Activated CD4-positive, alpha-beta T cell treated with anti-CD3 and anti-CD28 coated beads, Interleukin-2, Interleukin-6, amounts not matched to agents 100 ng/mL and 50 ng/mL, durations not matched to agents 16 hours and 8 hours (primary cell): ENCODE measurements around the gene TSSK2.
A peak's percentile ranks its signal among the peaks of the same experiment; 100 is the strongest.
"Not testable (repeated sequence)": the region's sequence is repeated elsewhere in the genome, so short reads cannot be mapped to it uniquely, and the experiment has no call there.

Experiments used
- DNase-seq: peaks from one replicate; pipeline ENCODE4 v3.0.0-alpha.2; 2020

Gene TSSK2

DNA sequence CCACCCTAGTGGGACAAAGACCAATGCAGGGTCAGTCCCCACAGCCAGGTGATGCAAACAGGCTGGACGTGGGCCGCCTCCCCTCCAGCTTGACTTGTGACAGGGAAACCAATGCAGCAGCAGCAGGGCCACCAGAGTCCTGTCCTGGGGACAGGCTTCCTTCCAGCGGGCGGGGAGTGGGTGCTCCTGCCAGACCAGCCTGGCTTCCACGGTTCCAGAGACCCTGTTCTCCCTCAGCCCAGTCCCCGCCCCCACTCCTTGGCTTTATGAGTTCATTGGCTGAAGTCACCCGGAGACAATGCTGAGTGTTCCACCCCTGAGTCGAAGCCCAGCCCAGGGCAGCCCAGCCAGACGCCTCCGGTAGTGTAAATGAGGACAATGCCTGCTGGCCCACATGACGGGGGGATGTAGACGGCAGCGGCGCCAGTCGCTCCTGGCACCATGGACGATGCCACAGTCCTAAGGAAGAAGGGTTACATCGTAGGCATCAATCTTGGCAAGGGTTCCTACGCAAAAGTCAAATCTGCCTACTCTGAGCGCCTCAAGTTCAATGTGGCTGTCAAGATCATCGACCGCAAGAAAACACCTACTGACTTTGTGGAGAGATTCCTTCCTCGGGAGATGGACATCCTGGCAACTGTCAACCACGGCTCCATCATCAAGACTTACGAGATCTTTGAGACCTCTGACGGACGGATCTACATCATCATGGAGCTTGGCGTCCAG is at the start of gene TSSK2:
Gene TSSK2, plus strand, starts transcription at position 350 of the 726 bp plus-strand sequence. Its CDS starts 92 bp downstream, at position 442.
- DNase-seq = no peak

DNA sequence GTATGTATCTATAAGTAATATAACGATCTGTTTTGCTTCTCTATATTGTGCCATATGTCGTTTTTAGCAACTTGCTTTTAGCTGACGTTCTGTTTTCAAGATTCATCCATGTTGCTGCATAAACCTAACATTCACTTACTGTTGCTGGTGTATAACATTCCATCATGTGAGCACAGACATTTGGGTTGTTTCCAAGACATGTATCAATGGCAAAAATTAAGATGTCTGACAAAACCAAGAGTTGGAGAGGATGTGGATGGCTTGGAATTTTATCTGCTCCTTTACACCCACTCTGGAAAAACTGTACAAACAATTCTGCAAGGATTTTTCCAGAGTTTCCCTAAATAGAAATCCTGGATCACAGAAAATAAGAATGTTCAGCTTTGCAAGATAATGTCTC is 49.8 kb upstream of the TSSK2 start:
- DNase-seq = no peak

DNA sequence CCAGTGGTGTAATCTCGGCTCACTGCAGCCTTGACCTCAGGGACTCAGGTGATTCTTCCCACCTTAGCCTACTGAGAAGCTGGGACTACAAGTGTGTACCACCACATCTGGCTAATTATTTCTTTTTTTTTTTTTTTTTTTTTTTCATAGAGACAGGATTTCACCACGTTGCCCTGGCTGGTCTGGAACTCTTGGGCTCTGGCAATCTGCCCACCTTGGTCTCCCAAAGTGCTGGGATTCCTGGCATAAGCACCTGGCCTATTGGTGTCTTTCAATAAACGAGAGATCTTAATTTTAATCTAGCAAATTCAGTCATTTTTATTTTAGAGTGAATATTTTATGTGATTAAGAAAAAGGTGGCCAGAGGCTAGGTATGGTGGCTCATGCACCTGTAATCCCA is 49.0 kb upstream of the TSSK2 start:
- no peak for DNase-seq

DNA sequence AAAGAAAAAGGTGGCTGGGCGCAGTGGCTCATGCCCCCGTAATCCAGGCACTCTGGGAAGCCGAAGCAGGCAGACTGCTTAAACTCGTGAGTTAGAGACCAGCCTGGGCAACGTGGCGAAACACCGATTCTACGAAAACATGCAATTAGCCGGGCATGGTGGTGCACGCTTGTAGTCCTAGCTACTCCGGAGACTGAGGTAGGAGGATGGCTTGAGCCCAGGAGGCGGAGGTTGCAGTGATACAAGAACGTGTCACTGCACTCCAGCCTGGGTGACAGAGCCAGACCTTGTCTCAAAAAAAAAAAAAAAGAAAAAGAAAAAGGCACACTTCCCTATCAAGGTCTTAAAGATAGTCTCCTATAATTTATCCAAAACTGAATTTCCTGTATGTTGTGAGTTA is 48.3 kb upstream of the TSSK2 start:
- DNase-seq = no peak

DNA sequence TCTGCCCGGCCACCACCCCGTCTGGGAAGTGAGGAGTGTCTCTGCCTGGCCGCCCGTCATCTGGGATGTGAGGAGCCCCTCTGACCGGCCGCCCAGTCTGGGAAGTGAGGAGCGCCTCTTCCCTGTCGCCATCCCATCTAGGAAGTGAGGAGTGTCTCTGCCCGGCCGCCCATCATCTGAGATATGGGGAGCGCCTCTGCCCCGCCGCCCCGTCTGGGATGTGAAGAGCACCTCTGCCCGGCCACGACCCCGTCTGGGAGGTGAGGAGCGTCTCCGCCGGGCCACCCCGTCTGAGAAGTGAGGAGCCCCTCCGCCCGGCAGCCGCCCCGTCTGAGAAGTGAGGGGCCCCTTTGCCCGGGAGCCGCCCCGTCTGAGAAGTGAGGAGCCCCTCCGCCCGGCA is 47.0 kb upstream of the TSSK2 start:
- DNase-seq = not testable (repeated sequence)

DNA sequence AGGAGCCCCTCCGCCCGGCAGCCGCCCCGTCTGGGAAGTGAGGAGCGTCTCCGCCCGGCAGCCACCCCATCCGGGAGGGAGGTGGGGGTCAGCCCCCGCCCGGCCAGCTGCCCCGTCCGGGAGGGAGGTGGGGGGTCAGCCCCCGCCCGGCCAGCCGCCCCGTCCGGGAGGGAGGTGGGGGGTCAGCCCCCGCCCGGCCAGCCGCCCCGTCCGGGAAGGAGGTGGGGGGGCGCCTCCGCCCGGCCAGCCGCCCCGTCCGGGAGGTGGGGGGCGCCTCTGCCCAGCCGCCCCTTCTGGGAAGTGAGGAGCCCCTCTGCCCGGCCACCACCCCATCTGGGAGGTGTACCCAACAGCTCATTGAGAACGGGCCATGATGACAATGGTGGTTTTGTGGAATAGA is 46.5 kb upstream of the TSSK2 start:
- DNase-seq = not testable (repeated sequence)

DNA sequence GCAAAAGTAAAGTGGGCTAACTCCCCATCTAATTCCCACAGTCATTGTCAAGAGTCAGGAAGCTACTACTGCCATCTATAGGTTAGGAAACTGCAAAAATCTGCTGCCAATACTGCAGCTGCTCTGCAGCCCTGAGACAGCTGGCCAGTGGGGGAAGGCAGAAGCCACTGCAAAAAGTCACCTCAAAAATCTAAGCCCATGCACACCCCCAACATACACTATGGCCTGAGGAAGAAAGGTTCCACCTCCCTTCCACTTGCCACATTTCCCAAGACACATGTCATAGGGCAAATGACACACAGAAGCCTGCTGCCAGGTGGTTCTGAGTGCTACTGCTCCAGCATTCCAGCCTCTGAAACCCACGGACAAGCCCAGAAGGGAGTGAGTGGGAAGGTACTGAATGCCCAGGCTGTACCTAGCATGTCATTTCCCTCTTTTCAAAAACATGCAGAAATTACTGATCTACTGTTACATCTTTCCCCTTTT is 45.8 kb upstream of the TSSK2 start:
- no peak for DNase-seq

DNA sequence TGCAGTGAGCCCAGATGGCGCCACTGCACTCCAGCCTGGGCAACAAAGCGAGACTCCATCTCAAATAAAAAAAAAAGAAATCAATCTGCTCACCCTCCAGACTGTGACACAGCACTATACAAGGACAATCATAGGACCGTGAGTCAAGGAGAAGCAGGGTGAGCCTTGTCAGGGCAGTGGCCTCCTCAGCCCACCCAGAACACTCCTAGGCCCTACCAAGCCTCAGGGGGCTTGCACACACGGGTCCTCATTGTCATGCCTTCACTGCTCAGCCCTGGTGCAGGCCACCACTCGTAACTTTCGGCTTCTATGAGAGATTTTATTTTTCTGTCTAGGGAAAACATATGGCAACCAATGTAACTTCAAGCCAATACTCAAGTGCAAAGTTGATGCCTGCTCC is 44.7 kb upstream of the TSSK2 start:
- DNase-seq = no peak

DNA sequence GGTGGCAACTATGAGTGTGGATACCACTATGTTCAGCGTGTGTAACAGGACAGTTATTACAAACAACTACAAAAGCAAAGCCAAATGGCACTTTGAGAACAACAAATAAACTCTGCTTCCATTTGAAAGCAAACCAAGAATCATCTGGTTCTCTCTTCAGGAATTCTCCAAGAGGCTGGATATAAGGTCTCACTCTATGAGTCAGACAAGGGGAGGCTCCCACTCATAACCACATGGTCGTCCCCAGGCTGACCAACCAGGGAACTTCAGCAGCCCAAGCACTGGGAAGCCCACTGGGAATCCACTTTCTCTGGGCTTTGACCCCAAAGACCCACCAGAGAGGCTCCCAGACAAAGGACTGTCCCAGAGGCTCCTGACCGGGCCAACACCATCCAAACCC is 44.2 kb upstream of the TSSK2 start:
- DNase-seq = no peak

DNA sequence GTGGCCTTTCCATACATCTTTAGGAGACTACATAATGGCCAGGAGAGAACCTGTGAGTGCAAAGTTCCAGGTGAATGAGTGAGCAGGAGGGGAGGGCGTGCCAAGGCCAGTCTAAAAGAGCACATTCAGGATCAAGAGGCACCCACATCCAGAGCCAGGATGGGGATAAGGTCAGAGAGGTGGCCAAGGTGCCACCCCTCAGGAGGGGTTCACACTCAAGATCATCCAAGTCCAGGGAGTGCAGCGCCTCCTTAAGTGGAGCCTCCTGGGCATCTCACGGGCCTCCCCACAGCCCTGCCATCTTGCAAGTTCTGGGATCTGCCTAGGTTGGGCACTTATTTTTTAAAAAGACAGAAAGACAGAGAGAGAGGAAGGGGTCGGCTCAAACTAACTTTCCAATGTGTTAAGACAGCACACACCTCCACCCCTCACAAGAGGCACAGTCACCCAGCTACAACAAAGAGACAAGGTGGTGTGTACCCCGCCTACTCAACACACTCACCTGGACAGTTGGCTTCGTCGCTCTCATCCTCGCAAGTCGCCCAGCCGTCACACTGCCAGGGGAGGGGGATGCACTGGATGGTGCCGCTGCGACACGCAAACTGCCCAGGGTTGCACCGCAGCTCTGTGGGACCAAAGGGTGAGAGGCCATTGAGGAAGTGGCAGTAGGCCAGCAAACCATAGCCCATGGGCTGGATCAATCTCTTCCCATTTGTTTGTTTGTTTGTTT is 42.1 kb upstream of the TSSK2 start:
- no peak for DNase-seq

DNA sequence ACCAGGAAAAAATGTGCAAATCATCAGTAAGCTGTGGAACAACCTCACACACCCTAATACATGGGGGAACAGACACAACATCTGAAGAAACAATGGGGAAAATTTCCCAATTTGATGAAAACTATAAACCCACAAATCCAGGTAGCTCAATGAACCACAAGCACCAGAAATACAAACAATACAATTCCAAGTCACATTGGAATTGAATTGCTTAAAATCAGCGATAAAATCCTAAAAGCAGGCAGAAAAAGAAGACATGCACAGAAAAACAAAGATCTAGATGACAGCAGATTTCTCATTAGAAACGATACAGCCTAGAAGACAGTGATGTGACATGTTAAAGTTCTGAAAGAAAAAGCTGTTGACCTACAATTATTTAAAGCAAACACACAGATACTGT is 40.9 kb upstream of the TSSK2 start:
- DNase-seq = no peak

DNA sequence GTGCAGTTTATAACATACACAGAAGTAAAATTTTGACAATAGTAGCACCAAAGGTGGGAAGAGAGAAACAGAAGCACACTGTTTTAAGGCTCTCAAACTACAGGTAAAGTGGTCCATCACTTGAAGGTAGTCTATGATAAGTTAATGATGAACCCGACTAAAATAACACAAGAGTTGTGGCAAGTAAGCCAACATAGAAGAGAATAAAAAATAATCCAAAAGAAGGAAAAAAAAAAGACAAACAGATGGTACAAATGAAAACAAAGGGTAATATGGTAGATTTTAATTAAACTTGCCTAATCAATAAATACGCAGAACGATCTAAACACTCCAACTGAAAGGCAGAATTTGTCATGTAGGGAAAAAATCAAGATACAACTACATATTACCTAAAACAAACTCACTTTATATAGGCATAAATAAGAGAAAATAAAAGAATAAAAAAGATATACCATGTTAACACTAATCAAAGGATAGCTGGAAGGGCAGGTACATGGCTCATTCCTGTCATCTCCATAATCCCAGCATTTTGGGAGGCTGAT is 40.5 kb upstream of the TSSK2 start:
- no peak for DNase-seq

DNA sequence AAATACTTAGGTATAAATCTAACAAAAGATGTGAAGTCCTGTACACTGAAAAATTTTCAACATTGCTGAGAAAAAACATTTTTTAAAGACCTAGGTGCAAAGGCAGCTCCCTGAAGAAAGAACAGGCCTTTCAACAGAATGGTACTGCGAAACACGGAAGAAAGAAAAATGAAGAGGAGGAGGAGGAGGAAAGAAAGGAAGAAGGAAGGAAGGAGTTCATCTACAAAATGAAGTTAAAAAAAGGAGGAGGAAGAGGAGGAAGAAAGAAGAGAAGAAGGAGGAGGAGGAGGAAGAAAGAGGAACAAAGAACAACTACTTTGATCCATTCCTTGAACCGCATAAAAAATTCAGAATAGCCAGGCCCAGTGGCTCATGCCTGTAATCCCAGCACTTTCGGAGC is 38.4 kb upstream of the TSSK2 start:
- no peak for DNase-seq

DNA sequence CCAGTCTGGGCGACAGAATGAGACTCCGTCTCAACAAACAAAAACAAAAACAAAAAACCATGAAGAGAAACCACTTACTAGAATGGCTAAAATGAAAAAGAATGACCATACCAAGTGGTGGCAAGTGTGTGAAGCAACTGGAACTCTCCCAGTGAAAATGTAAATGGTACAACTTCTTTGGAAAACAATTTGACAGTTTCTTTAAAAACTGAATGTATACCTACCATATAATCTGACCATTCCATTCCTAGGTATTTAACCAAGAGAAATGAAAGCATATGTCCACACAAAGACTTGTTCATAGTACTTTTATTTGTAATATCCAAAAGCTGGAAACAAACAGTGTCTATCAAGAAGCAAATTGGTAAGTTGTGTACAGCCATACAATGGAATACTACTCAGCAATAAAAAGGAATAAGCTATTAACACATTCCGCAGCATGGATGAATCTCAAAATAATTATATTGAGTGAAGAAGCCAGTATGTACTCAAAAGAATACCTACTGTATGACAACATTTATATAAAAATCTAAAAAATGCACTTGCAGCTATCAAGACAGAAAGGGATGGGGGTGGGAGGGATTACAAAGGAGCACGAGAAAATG is 36.6 kb upstream of the TSSK2 start:
- DNase-seq = no peak

DNA sequence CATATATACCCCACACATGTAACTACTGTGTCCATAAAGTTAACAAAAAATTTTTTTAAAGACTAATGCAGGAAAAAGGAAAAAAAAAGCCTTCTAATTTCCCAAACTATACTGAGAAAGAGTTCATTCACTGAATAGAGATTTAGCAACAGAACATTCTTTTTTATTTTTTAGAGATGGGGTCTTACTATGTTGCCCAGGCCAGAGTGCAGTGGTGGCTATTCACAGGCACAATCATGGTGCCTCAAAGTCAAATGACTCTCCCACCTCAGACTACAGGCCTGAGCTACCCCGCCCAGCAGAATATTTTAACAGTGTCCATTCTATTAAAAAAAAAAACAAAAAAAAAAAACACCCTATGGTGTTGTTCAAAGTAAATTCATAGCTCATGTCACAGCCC is 34.6 kb upstream of the TSSK2 start:
- no peak for DNase-seq

DNA sequence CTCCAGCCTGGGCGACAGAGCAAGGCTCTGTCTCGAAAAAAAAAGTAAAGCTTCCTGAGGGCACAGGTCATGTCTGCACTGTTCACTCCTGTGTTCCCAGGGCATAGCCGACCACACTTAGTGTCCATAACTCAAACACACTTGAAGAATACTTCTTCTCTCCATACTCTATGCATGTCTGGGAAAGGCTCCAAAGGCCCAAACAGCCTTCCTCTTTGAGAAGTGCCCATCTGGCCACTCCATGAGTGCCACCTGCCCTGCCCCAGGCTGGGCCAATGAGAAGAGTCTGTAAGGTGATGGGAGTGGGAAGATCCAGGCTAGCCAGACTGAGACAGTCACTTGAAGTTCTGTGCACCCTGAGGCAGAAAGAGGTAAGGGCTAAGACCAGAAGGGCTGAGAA is 33.6 kb upstream of the TSSK2 start:
- DNase-seq = no peak

DNA sequence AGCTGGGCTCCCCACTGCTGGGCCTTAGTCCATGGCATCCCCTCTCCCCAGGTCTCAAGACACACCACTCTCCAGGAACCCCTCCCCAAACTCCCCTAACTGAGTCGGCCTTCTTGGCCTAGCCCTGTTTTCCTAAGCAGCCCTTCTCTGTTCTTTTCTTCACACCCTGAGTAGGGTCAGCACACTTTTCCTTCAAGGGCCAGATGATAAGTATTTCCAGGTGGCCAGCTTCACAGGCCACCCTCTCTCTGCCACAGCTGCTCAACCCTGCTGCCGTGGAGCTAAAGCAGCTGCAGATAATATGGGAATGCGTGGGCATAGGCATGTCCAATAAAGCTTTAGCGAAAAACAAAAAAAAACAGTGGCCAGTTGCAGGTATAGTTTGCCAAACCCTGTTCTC is 33.0 kb upstream of the TSSK2 start:
- no peak for DNase-seq

DNA sequence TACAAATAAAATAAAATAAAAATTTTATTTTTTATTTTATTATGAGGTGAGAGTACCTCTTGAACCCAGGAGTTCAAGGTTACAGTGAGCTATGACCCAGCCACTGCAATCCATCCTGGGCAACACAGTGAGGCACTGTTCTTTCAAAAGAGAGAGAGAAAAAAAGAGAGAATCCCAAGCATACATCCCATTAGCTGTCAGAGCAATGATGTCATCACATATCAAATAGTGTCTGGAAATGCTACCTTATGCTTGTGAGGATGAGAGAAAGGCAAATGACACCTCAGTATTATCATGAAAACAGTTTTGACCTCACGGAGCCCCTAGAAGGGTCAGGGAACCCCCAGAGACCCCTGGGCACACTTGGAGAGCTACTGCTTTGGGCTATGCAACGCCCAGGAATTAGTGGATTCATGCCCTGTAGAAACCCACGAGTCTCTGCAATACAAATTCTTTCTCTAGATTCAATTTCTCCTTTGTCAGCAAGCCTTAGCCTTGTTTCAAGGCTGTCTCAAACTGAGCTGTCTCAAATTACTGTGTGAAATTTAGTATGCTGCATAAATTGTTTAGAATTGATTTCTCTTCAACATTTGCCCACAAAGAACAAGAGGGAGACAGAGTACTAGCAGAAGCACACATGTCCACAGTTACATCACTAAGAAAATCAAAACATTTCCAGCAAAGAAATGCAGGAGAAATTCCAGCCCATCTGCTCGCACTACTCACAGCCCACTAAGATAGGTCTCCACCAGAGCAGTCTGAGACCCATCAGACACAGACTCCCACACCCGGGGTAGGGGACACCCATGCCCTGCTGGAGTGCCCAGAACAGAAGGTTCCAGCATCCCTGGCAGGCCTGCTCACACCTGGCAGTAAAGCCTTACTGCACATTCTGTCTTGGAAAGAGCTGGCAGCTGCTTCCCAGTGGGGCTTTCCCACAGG is 27.0 kb upstream of the TSSK2 start:
- no peak for DNase-seq

DNA sequence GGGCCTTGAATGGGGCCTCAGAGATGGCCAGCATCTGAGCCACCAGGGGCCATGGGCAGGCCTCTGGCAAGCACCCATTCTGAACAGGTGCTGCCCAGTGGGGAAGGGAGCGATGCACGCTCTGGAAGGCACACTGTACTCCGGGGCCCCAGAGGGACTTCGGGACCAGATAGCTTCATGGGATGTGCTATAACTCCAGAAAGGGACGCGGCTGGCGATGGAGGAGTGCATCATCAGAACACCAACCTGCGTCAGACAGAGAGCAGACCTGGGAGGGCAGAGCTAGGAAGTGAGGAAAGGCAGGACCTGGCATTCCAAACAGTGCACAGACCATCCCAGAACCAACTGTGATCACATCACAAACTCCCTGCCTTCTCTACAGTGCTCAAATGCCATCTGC is 25.7 kb upstream of the TSSK2 start:
- DNase-seq = no peak

DNA sequence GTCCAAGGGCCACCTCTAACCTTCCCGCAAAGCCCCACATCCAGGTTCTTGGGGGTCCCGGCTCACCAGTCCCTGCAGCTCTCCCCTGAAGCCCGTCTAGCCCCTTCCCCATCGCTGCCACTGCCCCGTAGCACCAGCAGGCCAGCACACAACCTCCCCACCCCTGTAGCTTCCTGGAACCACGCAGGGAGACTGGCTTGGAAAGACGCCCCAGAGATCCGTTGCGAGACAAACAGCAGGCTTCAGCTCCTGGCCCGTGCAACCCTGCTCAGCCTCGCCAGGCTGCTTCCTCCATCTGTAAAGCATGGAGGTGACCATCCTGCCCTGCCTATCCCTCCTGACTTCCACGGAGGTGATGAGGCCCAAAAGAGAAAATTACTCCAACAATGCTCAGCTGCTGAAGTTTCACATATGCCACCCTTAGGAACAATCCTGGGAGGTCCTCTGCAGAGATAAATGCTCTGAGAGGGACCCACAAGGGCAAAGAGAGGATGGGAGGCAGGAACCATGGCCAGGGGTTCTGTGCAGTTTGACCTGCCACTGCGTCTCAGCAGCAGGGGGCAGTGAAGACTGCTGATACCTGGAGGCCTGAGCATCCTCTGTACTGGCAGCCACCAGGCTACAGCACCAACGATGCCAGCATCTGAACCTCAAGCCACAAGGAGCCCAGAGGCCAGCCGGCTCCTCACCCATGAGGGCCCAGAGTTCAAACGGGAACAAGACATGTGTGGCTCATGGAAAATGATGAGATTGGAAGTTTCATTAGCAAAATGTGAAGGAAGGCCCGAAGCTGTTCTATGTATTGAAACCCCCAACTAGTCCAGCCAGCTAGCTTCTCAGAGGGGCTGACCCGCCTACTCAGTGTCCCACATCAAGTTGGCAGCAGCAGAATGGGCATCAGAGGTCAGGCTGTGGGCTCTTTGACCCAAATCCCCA is 25.0 kb upstream of the TSSK2 start:
- DNase-seq = peak; percentile 42
